ENCODE data around the gene WDR82. TPM values are rescaled to one million over a fixed set of nuclear protein-coding genes. Genes with fewer than 3 reads are reported as not detected.

Gene WDR82
- total RNA-seq, 2 donors from 2014 or later: 57.6 to 65.5 TPM

Small RNAs within 50 kb of the gene (microRNA-seq; reads per million reads assigned to microRNA genes)
- 0 to 0.20 reads per million in 2 donors for gene MIR135A1
- gene MIRLET7G: 37,467 to 43,103 reads per million in 2 donors

Other genes with a start within 250 kb of the WDR82 start
- 10 to 100 TPM; 24.6 to 39.3 TPM for gene DUSP7, start 222.1 kb downstream of the WDR82 start, total RNA-seq
- gene POC1A, start 124.2 kb downstream of the WDR82 start, total RNA-seq: 1 to 10 TPM; 1.9 to 2.4 TPM
- gene ALAS1, start 80.5 kb downstream of the WDR82 start, total RNA-seq: 100 to 1,000 TPM; 133 to 147 TPM
- under 1 TPM in 1 of 2 donors, not detected in 1; 0.29 TPM for gene TLR9, start 53.0 kb downstream of the WDR82 start, total RNA-seq
- 10 to 100 TPM; 45.9 to 51.7 TPM for gene TWF2, start 39.5 kb downstream of the WDR82 start, total RNA-seq
- gene PPM1M, start 32.9 kb downstream of the WDR82 start, total RNA-seq: 10 to 100 TPM; 11.8 to 17.4 TPM
- 10 to 100 TPM; 10.4 to 13.5 TPM for gene GLYCTK, start 9.2 kb upstream of the WDR82 start, total RNA-seq
- 1 to 10 TPM; 3.3 to 4.4 TPM for gene DNAH1, start 37.7 kb upstream of the WDR82 start, total RNA-seq
- 10 to 100 TPM; 52.6 to 62.4 TPM for gene BAP1, start 131.4 kb upstream of the WDR82 start, total RNA-seq
- 10 to 100 TPM; 13.1 to 16.0 TPM for gene PHF7, start 132.0 kb upstream of the WDR82 start, total RNA-seq
- 10 to 100 TPM; 13.7 to 19.9 TPM for gene SEMA3G, start 166.5 kb upstream of the WDR82 start, total RNA-seq
- gene TNNC1, start 175.4 kb upstream of the WDR82 start, total RNA-seq: 1,000 to 10,000 TPM; 2,841 to 3,233 TPM
- gene NISCH, start 177.0 kb upstream of the WDR82 start, total RNA-seq: 10 to 100 TPM; 45.9 to 49.0 TPM
- gene STAB1, start 216.7 kb upstream of the WDR82 start, total RNA-seq: 100 to 1,000 TPM; 169 to 195 TPM